Vagina (tissue), 2 donors: ENCODE data around the gene CDC42EP2.

Source experiments
- CTCF ChIP-seq, 3 experiments: fragments of 450-650 bp in 2 of 3; fragments of 200-600 bp in 1 of 3; sonication (generic) in 1 of 3; IDR thresholded peaks; one replicate each; pipeline ENCODE4 v1.5.1; 2017 to 2019; ENCODE audit warnings: antibody characterized with exemption in 3 of 3, mild to moderate bottlenecking in 2 of 3, moderate library complexity in 2 of 3
- POLR2A ChIP-seq, 2 donors: fragments of 450-650 bp; IDR thresholded peaks; one replicate each; pipeline ENCODE4 v1.6.1; 2017; ENCODE audit warnings: antibody characterized with exemption in 2 of 2, mild to moderate bottlenecking in 2 of 2, moderate library complexity in 2 of 2
- POLR2AphosphoS5 ChIP-seq, 2 donors: sonication (generic); formaldehyde crosslinking; IDR thresholded peaks; one replicate each; pipeline ENCODE4 v1.9.0; 2017; ENCODE audit warnings: antibody characterized with exemption in 2 of 2, mild to moderate bottlenecking in 2 of 2, low read depth in 1 of 2; ENCODE audit not compliant: insufficient read depth in 1 of 2

DNA sequence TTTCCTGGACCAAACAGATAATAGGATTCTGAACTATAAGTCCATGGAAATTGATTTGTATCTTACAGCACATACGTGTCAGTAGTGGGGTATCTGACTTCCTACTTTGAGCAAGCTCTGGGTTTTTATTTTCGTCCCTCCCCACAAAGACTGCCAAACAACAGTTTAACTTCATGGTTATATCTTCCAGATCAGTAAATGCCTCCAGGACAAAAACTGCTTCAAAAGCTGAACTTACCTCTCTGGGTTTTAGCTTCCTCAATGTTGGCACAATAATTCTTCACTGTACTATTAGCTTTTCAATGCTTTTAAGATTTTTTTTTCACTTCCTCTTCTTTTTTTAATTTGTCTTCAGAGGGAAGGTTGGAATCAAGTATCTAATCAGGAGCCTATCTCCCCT lies 14.8 kb downstream of the CDC42EP2 start:
- no peak for TF ChIP-seq CTCF (IDR thresholded peaks at IDR 0.05)
- no peak for TF ChIP-seq POLR2A (IDR thresholded peaks at IDR 0.05)
- no peak for TF ChIP-seq POLR2AphosphoS5 (IDR thresholded peaks at IDR 0.05; ENCODE audit: insufficient read depth in 1 of 2, low read depth in 1 of 2)
